ENCODE results near the gene CEMIP. TPM values are rescaled to one million over a fixed set of nuclear protein-coding genes. Genes with fewer than 3 reads are reported as not detected.

CEMIP gene
- total and polyA plus RNA-seq, 10 of the 15 experiments (the other 5 are each of a cell fraction or from before 2014, with no cell fraction given) = 0.01 to 0.44 (median 0.16) TPM; not detected in 6

DNA sequence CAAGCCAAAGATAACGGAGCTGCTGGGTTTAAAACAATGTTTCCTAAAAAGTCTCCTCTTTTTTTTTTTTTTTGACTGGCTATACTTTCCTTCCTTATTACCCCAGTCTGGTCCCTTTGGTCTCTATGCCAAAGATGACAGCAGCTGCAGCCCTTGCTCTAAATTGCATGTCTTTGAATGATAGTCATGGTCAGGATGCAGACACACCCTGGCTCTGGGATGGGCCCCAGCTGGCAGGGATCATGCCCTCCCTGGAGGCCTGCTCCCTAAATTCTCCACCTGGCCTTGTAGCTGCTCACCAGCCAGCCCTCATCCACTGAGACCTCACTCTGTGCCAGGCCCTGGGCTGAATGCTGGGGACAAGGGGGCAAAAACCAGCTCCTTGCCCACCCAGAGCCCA is 114.6 kb downstream of the CEMIP start:
- ATAC-seq = no peak

DNA sequence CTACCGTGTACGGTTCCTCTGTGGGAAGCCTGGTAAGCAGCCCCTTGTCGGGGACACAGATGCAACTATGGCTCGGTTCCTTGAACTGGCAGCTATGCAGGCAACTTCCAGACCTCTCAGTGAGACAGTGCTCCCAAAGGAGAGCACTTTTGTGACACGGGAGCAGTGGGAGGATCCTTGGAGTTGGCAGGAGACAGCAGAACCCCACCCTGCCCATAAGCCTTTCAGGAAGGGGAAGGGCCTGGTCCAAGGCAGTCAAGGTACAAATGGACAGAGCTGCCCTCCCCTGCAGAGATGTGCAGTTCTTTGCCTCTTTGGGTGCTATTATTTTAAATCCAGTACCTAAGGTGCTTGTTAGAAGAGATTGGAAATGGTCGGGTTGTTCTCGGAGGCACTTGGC is 115.9 kb downstream of the CEMIP start:
- H3K4me2 ChIP-seq (ENCODE audit: control insufficient read depth, insufficient read depth) = no peak overlapping the region
- ChIA-PET CTCF (interaction anchor here (1.3 kb wide), 1 partner anchor 119 kb away, joined by 3 read pairs; no protein-coding TSS in a partner anchor), POLR2A (no interaction called here), RAD21 (ENCODE audit: unreplicated experiment) (no interaction called here), SMC1A (ENCODE audit: uncharacterized antibody, unreplicated experiment) (no interaction called here)
- no peaks in the 10 kb centered on the region for H3K27me3 ChIP-seq (replicated peaks in 1 of 2; ENCODE audit: control insufficient read depth in 2 of 2, insufficient read depth in 2 of 2, low read length in 1 of 2)
- no peaks in the 10 kb centered on the region for H3K36me3 ChIP-seq (ENCODE audit: control insufficient read depth in 2 of 2, insufficient read depth in 2 of 2, low read length in 1 of 2)
- intact Hi-C loops (cut with micrococcal nuclease; ENCODE audit: unreplicated experiment) = no loop called here
- WGBS (ENCODE audit: insufficient coverage, insufficient replicate concordance, low lambda C conversion rate, missing lambda C conversion rate) = 63% methylated on average over 7 of the region's 7 CpGs
- DNase-seq (ENCODE audit: low read depth, low spot score) (no peak), ATAC-seq (no peak), FAIRE-seq (no peak)
- H4K20me1 ChIP-seq (ENCODE audit: control insufficient read depth, insufficient read depth) = no peaks in the 10 kb centered on the region
- H3K9me3 ChIP-seq (replicated peaks; ENCODE audit: control insufficient read depth, insufficient read depth, low read length) = no peaks in the 10 kb centered on the region; the same call in 2 of the 3 replicates
- H3K4me1 ChIP-seq (ENCODE audit: control insufficient read depth, insufficient read depth, low read length) = no peaks in the 10 kb centered on the region
- H2AFZ ChIP-seq (ENCODE audit: control insufficient read depth, low read depth, low read length) = no peak overlapping the region
- no peak overlapping the region for H3K27ac ChIP-seq (ENCODE audit: control insufficient read depth, insufficient read depth)
- in situ Hi-C loops (cut with MboI) = no loop called here
- BruUV-seq (replicated peaks) = no TSS peak
- H3K79me2 ChIP-seq (ENCODE audit: control insufficient read depth, insufficient read depth, low read length) = no peaks in the 10 kb centered on the region
- H3K4me3 ChIP-seq = no peak overlapping the region
- H3K9ac ChIP-seq (ENCODE audit: control insufficient read depth, insufficient read depth, low read length) = no peak overlapping the region
- TF ChIP-seq MEF2B (IDR thresholded peaks at IDR 0.05; ENCODE audit: partially characterized antibody, poor library complexity, severe bottlenecking) (no peak), EGR1 (IDR thresholded peaks at IDR 0.05; ENCODE audit: borderline replicate concordance in 1 of 2, low read depth in 2 of 2, low read length in 2 of 2) (no peak), MYC (IDR thresholded peaks at IDR 0.05; ENCODE audit: insufficient read depth, insufficient read length, insufficient replicate concordance, low read length, severe bottlenecking) (no peak), BHLHE40 (IDR thresholded peaks at IDR 0.05; ENCODE audit: borderline replicate concordance in 1 of 2, low read depth in 2 of 2, low read length in 1 of 2) (no peak), SIX5 (IDR thresholded peaks at IDR 0.05; ENCODE audit: low read depth, low read length, severe bottlenecking) (no peak), SP1 (IDR thresholded peaks at IDR 0.05; ENCODE audit: low read depth, low read length) (no peak)
- TF ChIP-seq, protein P1, sequence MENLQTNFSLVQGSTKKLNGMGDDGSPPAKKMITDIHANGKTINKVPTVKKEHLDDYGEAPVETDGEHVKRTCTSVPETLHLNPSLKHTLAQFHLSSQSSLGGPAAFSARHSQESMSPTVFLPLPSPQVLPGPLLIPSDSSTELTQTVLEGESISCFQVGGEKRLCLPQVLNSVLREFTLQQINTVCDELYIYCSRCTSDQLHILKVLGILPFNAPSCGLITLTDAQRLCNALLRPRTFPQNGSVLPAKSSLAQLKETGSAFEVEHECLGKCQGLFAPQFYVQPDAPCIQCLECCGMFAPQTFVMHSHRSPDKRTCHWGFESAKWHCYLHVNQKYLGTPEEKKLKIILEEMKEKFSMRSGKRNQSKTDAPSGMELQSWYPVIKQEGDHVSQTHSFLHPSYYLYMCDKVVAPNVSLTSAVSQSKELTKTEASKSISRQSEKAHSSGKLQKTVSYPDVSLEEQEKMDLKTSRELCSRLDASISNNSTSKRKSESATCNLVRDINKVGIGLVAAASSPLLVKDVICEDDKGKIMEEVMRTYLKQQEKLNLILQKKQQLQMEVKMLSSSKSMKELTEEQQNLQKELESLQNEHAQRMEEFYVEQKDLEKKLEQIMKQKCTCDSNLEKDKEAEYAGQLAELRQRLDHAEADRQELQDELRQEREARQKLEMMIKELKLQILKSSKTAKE (IDR thresholded peaks at IDR 0.05; ENCODE audit: low read depth, poor library complexity, severe bottlenecking) = no peak
- TF ChIP-seq, protein P2, sequence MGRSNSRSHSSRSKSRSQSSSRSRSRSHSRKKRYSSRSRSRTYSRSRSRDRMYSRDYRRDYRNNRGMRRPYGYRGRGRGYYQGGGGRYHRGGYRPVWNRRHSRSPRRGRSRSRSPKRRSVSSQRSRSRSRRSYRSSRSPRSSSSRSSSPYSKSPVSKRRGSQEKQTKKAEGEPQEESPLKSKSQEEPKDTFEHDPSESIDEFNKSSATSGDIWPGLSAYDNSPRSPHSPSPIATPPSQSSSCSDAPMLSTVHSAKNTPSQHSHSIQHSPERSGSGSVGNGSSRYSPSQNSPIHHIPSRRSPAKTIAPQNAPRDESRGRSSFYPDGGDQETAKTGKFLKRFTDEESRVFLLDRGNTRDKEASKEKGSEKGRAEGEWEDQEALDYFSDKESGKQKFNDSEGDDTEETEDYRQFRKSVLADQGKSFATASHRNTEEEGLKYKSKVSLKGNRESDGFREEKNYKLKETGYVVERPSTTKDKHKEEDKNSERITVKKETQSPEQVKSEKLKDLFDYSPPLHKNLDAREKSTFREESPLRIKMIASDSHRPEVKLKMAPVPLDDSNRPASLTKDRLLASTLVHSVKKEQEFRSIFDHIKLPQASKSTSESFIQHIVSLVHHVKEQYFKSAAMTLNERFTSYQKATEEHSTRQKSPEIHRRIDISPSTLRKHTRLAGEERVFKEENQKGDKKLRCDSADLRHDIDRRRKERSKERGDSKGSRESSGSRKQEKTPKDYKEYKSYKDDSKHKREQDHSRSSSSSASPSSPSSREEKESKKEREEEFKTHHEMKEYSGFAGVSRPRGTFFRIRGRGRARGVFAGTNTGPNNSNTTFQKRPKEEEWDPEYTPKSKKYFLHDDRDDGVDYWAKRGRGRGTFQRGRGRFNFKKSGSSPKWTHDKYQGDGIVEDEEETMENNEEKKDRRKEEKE (IDR thresholded peaks at IDR 0.05) = no peak

More for the DNA sequence above, 114.6 kb downstream of the CEMIP start:
- DNase-seq (ENCODE audit: low read depth, low spot score) (no peak), FAIRE-seq (no peak)
- H3K36me3 ChIP-seq (ENCODE audit: control insufficient read depth in 2 of 2, insufficient read depth in 2 of 2, low read length in 1 of 2) = no peaks in the 10 kb centered on the region
- CTCF ChIA-PET = interaction anchor here (1.3 kb wide), 1 partner anchor 117 kb away, joined by 3 read pairs; no protein-coding TSS in a partner anchor
- RAD21 ChIA-PET (ENCODE audit: unreplicated experiment) = no interaction called here
- H3K79me2 ChIP-seq (ENCODE audit: control insufficient read depth, insufficient read depth, low read length) = no peaks in the 10 kb centered on the region
- no peak for TF ChIP-seq TAF1 (IDR thresholded peaks at IDR 0.05; ENCODE audit: borderline replicate concordance, low read depth, low read length)
- no peak for TF ChIP-seq RCOR1 (conservative IDR thresholded peaks at IDR 0.05; ENCODE audit: low read depth, low read length)
- TF ChIP-seq NFYA (IDR thresholded peaks at IDR 0.05; ENCODE audit: borderline replicate concordance, low read depth, low read length) = no peak
- no peak for TF ChIP-seq SIN3A (IDR thresholded peaks at IDR 0.05; ENCODE audit: low read depth, low read length)
- no peak for TF ChIP-seq YBX1 (IDR thresholded peaks at IDR 0.05)
- no peak for TF ChIP-seq SUZ12 (IDR thresholded peaks at IDR 0.05; ENCODE audit: unreplicated experiment)
- TF ChIP-seq MEF2B (IDR thresholded peaks at IDR 0.05; ENCODE audit: partially characterized antibody, poor library complexity, severe bottlenecking) = no peak
- TF ChIP-seq RUNX3 (IDR thresholded peaks at IDR 0.05; ENCODE audit: low read length) = no peak
- TF ChIP-seq GABPA (IDR thresholded peaks at IDR 0.05; ENCODE audit: low read depth) = no peak
- TF ChIP-seq NFIC (IDR thresholded peaks at IDR 0.05; ENCODE audit: low read depth, low read length) = no peak
- TF ChIP-seq HDAC6 (IDR thresholded peaks at IDR 0.05; ENCODE audit: unreplicated experiment) = no peak
- no peaks in the 10 kb centered on the region; a peak in 1 of 4 replicates for H3K27me3 ChIP-seq (replicated peaks in 1 of 2; ENCODE audit: control insufficient read depth in 2 of 2, insufficient read depth in 2 of 2, low read length in 1 of 2)
- WGBS (ENCODE audit: insufficient coverage, insufficient replicate concordance, low lambda C conversion rate, missing lambda C conversion rate) = 30% methylated on average over 1 of the region's 1 CpG
- H3K27ac ChIP-seq (ENCODE audit: control insufficient read depth, insufficient read depth) = no peak overlapping the region
- BruUV-seq (replicated peaks) = no TSS peak
- no peak overlapping the region for H3K4me3 ChIP-seq
- H4K20me1 ChIP-seq (ENCODE audit: control insufficient read depth, insufficient read depth) = no peaks in the 10 kb centered on the region
- in situ Hi-C loops (cut with MboI) = no loop called here
- H3K4me2 ChIP-seq (ENCODE audit: control insufficient read depth, insufficient read depth) = no peak overlapping the region
- no peaks in the 10 kb centered on the region; the same call in 2 of the 3 replicates for H3K9me3 ChIP-seq (replicated peaks; ENCODE audit: control insufficient read depth, insufficient read depth, low read length)
- no peaks in the 10 kb centered on the region for H3K4me1 ChIP-seq (ENCODE audit: control insufficient read depth, insufficient read depth, low read length)
- POLR2A ChIA-PET = no interaction called here
- intact Hi-C loops (cut with micrococcal nuclease; ENCODE audit: unreplicated experiment) = no loop called here
- H2AFZ ChIP-seq (ENCODE audit: control insufficient read depth, low read depth, low read length) = no peak overlapping the region
- SMC1A ChIA-PET (ENCODE audit: uncharacterized antibody, unreplicated experiment) = no interaction called here
- no peak overlapping the region for H3K9ac ChIP-seq (ENCODE audit: control insufficient read depth, insufficient read depth, low read length)

Data from GM12878 (cell line).